NAMALWA (cell line): ENCODE results near the gene MUC7.
"Not testable (repeated sequence)": the region's sequence is repeated elsewhere in the genome, so short reads cannot be mapped to it uniquely, and the experiment has no call there.

Experiments used
- DNase-seq: peaks from one replicate; pipeline ENCODE4 v3.0.0-alpha.2; 2015; ENCODE audit warnings: low spot score

Gene MUC7

GRCh38 chr4:70471897-70472296 lies at the start of gene MUC7:
Gene MUC7, plus strand, starts transcription at chr4:70472197. Its CDS starts 1,825 bp downstream, at chr4:70474022.
- no peak for DNase-seq

GRCh38 chr4:70425306-70425705 lies 46.7 kb upstream of the MUC7 start:
- DNase-seq = no peak

- no peak for DNase-seq
Measured at GRCh38 chr4:70426789-70427188, 45.2 kb upstream of the MUC7 start.

GRCh38 chr4:70437197-70437596 lies 34.8 kb upstream of the MUC7 start:
- DNase-seq = no peak

GRCh38 chr4:70442474-70442873 lies 29.5 kb upstream of the MUC7 start:
- DNase-seq = no peak

- DNase-seq = no peak
Measured at GRCh38 chr4:70443329-70443728, 28.7 kb upstream of the MUC7 start.

GRCh38 chr4:70449220-70449619 lies 22.8 kb upstream of the MUC7 start:
- DNase-seq = no peak

- no peak for DNase-seq
Measured at GRCh38 chr4:70452946-70453345, 19.1 kb upstream of the MUC7 start.

GRCh38 chr4:70463335-70463734 lies 8.7 kb upstream of the MUC7 start:
- DNase-seq = no peak

- DNase-seq = no peak
Measured at GRCh38 chr4:70473679-70474078, 1.7 kb downstream of the MUC7 start.

- DNase-seq = no peak
Measured at GRCh38 chr4:70488748-70489147, 16.8 kb downstream of the MUC7 start.

- no peak for DNase-seq
Measured at GRCh38 chr4:70496231-70496630, 24.2 kb downstream of the MUC7 start.

GRCh38 chr4:70501838-70502237 lies 29.8 kb downstream of the MUC7 start:
- DNase-seq = not testable (repeated sequence)

GRCh38 chr4:70504733-70505132 lies 32.7 kb downstream of the MUC7 start:
- no peak for DNase-seq

- DNase-seq = peak; percentile 59
Measured at GRCh38 chr4:70505151-70505748, 33.3 kb downstream of the MUC7 start.

GRCh38 chr4:70508801-70509200 lies 36.8 kb downstream of the MUC7 start:
- no peak for DNase-seq

- DNase-seq = no peak
Measured at GRCh38 chr4:70511365-70511764, 39.4 kb downstream of the MUC7 start.

GRCh38 chr4:70515367-70516250 lies 43.6 kb downstream of the MUC7 start:
- DNase-seq = no peak

- DNase-seq = no peak
Measured at GRCh38 chr4:70518269-70518668, 46.3 kb downstream of the MUC7 start, which contains the start of gene AMTN. Gene AMTN, plus strand, starts transcription at chr4:70518569. Its CDS starts 209 bp downstream, at chr4:70518778.

- DNase-seq = no peak
Measured at GRCh38 chr4:70518716-70519115, 46.7 kb downstream of the MUC7 start.

- DNase-seq = no peak
Measured at GRCh38 chr4:70522626-70523025, 50.6 kb downstream of the MUC7 start.

GRCh38 chr4:70530997-70531396 lies 59.0 kb downstream of the MUC7 start:
- no peak for DNase-seq

- DNase-seq = peak; percentile 55
Measured at GRCh38 chr4:70531981-70532380, 60.0 kb downstream of the MUC7 start.
